H1 (cell line): Measurements from ENCODE around the gene NRDE2. TPM values are rescaled to one million over a fixed set of nuclear protein-coding genes. Genes with fewer than 3 reads are reported as not detected.

ENCODE experiments used
- CTCF ChIA-PET: fragments of 300-600 bp; sonication (Branson Sonifier 250); formaldehyde crosslinking; loops from one replicate; lab custom pipeline; 2021; ENCODE audit not compliant: partially characterized antibody; lab: Charles Lee
- POLR2A ChIA-PET: fragments of 300-600 bp; sonication (Branson Sonifier 250); formaldehyde crosslinking; loops from one replicate; lab custom pipeline; 2021; ENCODE audit warnings: inconsistent platforms; ENCODE audit not compliant: partially characterized antibody; lab: Charles Lee
- DNase-seq, 2 experiments: peaks; one replicate each; pipeline versions ENCODE4 v3.0.0 to v3.0.0-alpha.2; 2010 to 2022; ENCODE audit warnings: low spot score in 2 of 2, low read depth in 1 of 2, mixed read lengths in 1 of 2
- FAIRE-seq: peaks from 2 replicates; lab custom pipeline; 2011; peaks lifted over from hg19 to GRCh38; lab: Jason Lieb, UNC
- H2AFZ ChIP-seq: 2 replicates; pipeline ENCODE4 v1.8.1; 2012; ENCODE audit warnings: low read length, inconsistent platforms
- H2AK5ac ChIP-seq: 2 replicates; pipeline ENCODE4 v1.6.1; 2013; ENCODE audit warnings: low read depth, low read length
- H2BK120ac ChIP-seq: replicated peaks from 2 replicates; pipeline ENCODE3; 2013; ENCODE audit warnings: low read depth, low read length, inconsistent platforms
- H2BK12ac ChIP-seq: 2 replicates; pipeline ENCODE4 v1.6.1; 2013; ENCODE audit warnings: low read depth, low read length
- H2BK15ac ChIP-seq: 2 replicates; pipeline ENCODE4 v1.6.1; 2013; ENCODE audit warnings: low read length
- H2BK20ac ChIP-seq: 2 replicates; pipeline ENCODE4 v1.6.1; 2013; ENCODE audit warnings: low read length
- H2BK5ac ChIP-seq: 2 replicates; pipeline ENCODE4 v1.6.1; 2013; ENCODE audit warnings: low read depth, low read length
- H3K14ac ChIP-seq: 2 replicates; pipeline ENCODE4 v1.6.1; 2013; ENCODE audit warnings: inconsistent platforms; ENCODE audit not compliant: insufficient read length
- H3K18ac ChIP-seq: 2 replicates; pipeline ENCODE4 v1.6.1; 2013; ENCODE audit warnings: low read length; ENCODE audit errors: extremely low read depth
- H3K23ac ChIP-seq: 2 replicates; pipeline ENCODE4 v1.6.1; 2013; ENCODE audit warnings: inconsistent platforms; ENCODE audit not compliant: insufficient read length
- H3K23me2 ChIP-seq: 2 replicates; pipeline ENCODE4 v1.6.1; 2013; ENCODE audit warnings: low read depth, low read length
- H3K27ac ChIP-seq: 2 replicates; pipeline ENCODE4 v1.6.1; 2011; ENCODE audit warnings: low read depth, low read length, inconsistent platforms
- H3K27me3 ChIP-seq, 4 experiments: replicated peaks in 1 of 4; 1 replicate in 1 of 4; 2 replicates in 3 of 4; pipeline versions ENCODE4 v1.6.1 to v1.8.1; 2011 to 2013; ENCODE audit warnings: low read length in 3 of 4, mild to moderate bottlenecking in 3 of 4, inconsistent platforms in 2 of 4, mixed read lengths in 2 of 4, moderate library complexity in 1 of 4; ENCODE audit not compliant: control insufficient read depth in 3 of 4, insufficient read depth in 3 of 4; ENCODE audit errors: extremely low read depth in 1 of 4
- H3K36me3 ChIP-seq, 4 experiments: 2 replicates each; pipeline versions ENCODE4 v1.6.1 to v1.8.1; 2011 to 2013; ENCODE audit warnings: mild to moderate bottlenecking in 4 of 4, low read length in 3 of 4, moderate library complexity in 2 of 4, control low read depth in 1 of 4, inconsistent platforms in 1 of 4; ENCODE audit not compliant: insufficient read depth in 4 of 4, control insufficient read depth in 2 of 4
- H3K4ac ChIP-seq: replicated peaks from 2 replicates; pipeline ENCODE3; 2013; ENCODE audit warnings: low read length, low read depth, mixed read lengths, inconsistent platforms; ENCODE audit not compliant: insufficient read length
- H3K4me1 ChIP-seq, 4 experiments: replicated peaks in 1 of 4; 1 replicate in 1 of 4; 2 replicates in 3 of 4; pipeline versions ENCODE4 v1.6.1 to v1.8.1; 2011 to 2013; ENCODE audit warnings: low read length in 3 of 4, inconsistent platforms in 2 of 4, mixed read lengths in 1 of 4; ENCODE audit not compliant: insufficient read depth in 4 of 4, control insufficient read depth in 3 of 4
- H3K4me2 ChIP-seq, 2 experiments: 2 replicates each; pipeline versions ENCODE4 v1.6.1 to v1.8.1; 2011 to 2013; ENCODE audit warnings: low read depth in 2 of 2, low read length in 2 of 2, control low read depth in 1 of 2, inconsistent platforms in 1 of 2, mild to moderate bottlenecking in 1 of 2; ENCODE audit not compliant: insufficient read depth in 1 of 2
- H3K4me3 ChIP-seq, 4 experiments: fragments of 200-600, 300-600 bp in 1 of 4; sonication (generic), shearing (Covaris generic), sonication (Bioruptor Twin) in 1 of 4; 2 replicates each; pipeline versions ENCODE4 v1.5.1 to v1.8.1; 2011 to 2016; ENCODE audit warnings: low read length in 4 of 4, low read depth in 3 of 4, control low read depth in 2 of 4, inconsistent platforms in 2 of 4, mild to moderate bottlenecking in 2 of 4, mixed read lengths in 1 of 4, moderate library complexity in 1 of 4; ENCODE audit not compliant: insufficient read depth in 2 of 4; ENCODE audit errors: extremely low read depth in 1 of 4
- H3K56ac ChIP-seq: replicated peaks from 2 replicates; pipeline ENCODE3; 2013; ENCODE audit warnings: low read depth, mild to moderate bottlenecking, mixed read lengths, low read length, inconsistent platforms; ENCODE audit not compliant: insufficient read length
- H3K79me1 ChIP-seq: 2 replicates; pipeline ENCODE4 v1.6.1; 2013; ENCODE audit warnings: low read depth, low read length, control low read depth
- H3K79me2 ChIP-seq, 2 experiments: 2 replicates each; pipeline versions ENCODE4 v1.6.1 to v1.8.1; 2012 to 2013; ENCODE audit warnings: low read length in 2 of 2, mild to moderate bottlenecking in 2 of 2, inconsistent platforms in 1 of 2; ENCODE audit not compliant: insufficient read depth in 2 of 2, control insufficient read depth in 1 of 2
- H3K9ac ChIP-seq, 4 experiments: replicated peaks in 1 of 4; 1 replicate in 1 of 4; 2 replicates in 3 of 4; pipeline versions ENCODE4 v1.6.1 to v1.8.1; 2011 to 2013; ENCODE audit warnings: low read depth in 3 of 4, low read length in 3 of 4, control low read depth in 2 of 4, mild to moderate bottlenecking in 2 of 4, moderate library complexity in 2 of 4, inconsistent platforms in 1 of 4; ENCODE audit errors: extremely low read depth in 1 of 4
- H3K9me3 ChIP-seq, 2 experiments: 2 replicates each; pipeline versions ENCODE4 v1.6.1 to v1.8.1; 2012 to 2013; ENCODE audit warnings: mild to moderate bottlenecking in 2 of 2, moderate library complexity in 2 of 2, control low read depth in 1 of 2, inconsistent platforms in 1 of 2, low read depth in 1 of 2, low read length in 1 of 2, mixed read lengths in 1 of 2; ENCODE audit not compliant: insufficient read depth in 2 of 2
- H4K20me1 ChIP-seq, 2 experiments: replicated peaks in 1 of 2; 2 replicates each; pipeline versions ENCODE3 to v1.8.1; 2011 to 2013; ENCODE audit warnings: inconsistent platforms in 2 of 2, low read length in 2 of 2, mild to moderate bottlenecking in 1 of 2; ENCODE audit not compliant: insufficient read depth in 2 of 2, control insufficient read depth in 1 of 2
- H4K5ac ChIP-seq: 2 replicates; pipeline ENCODE4 v1.6.1; 2013; ENCODE audit warnings: low read length, low read depth, mixed read lengths, inconsistent platforms; ENCODE audit not compliant: insufficient read length
- H4K8ac ChIP-seq: 2 replicates; pipeline ENCODE4 v1.8.0; 2013; ENCODE audit warnings: mild to moderate bottlenecking, moderate library complexity, low read length, inconsistent platforms; ENCODE audit not compliant: insufficient read depth; ENCODE audit errors: extremely low read depth
- H4K91ac ChIP-seq: replicated peaks from 2 replicates; pipeline ENCODE3; 2013; ENCODE audit warnings: low read length, mixed read lengths, inconsistent platforms; ENCODE audit not compliant: insufficient read length
- BCL11A ChIP-seq, 2 experiments: IDR thresholded peaks; one replicate each; pipeline ENCODE4 v1.6.1; 2011; ENCODE audit warnings: low read depth in 2 of 2, low read length in 2 of 2, mild to moderate bottlenecking in 2 of 2
- CHD1 ChIP-seq: IDR thresholded peaks from 2 replicates; pipeline ENCODE4 v1.6.1; 2012; ENCODE audit warnings: low read depth, low read length, improper control_type of control experiment
- CHD2 ChIP-seq: IDR thresholded peaks from 2 replicates; pipeline ENCODE4 v1.6.1; 2012; ENCODE audit warnings: low read length, improper control_type of control experiment
- E2F6 ChIP-seq: IDR thresholded peaks from 2 replicates; pipeline ENCODE4 v1.6.1; 2012; ENCODE audit warnings: inconsistent platforms
- EZH2 ChIP-seq: fragments of 200-600 bp; sonication (generic); IDR thresholded peaks from 2 replicates; pipeline ENCODE4 v1.7.1; 2012; ENCODE audit warnings: low read depth, mild to moderate bottlenecking, moderate library complexity, low read length, inconsistent platforms; ENCODE audit not compliant: severe bottlenecking
- GABPA ChIP-seq: IDR thresholded peaks from 2 replicates; pipeline ENCODE4 v1.6.1; 2011; ENCODE audit warnings: mild to moderate bottlenecking, low read length, moderate library complexity, borderline replicate concordance; ENCODE audit not compliant: insufficient read depth
- JUN ChIP-seq: IDR thresholded peaks from 2 replicates; pipeline ENCODE4 v1.6.1; 2011; ENCODE audit warnings: low read depth, mild to moderate bottlenecking, improper control_type of control experiment, low read length
- MAX ChIP-seq: IDR thresholded peaks from 2 replicates; pipeline ENCODE4 v1.6.1; 2012; ENCODE audit warnings: inconsistent platforms
- RFX5 ChIP-seq: IDR thresholded peaks from 2 replicates; pipeline ENCODE4 v1.6.1; 2011; ENCODE audit warnings: low read depth, low read length, improper control_type of control experiment, borderline replicate concordance
- USF2 ChIP-seq: IDR thresholded peaks from 2 replicates; pipeline ENCODE4 v1.6.1; 2011; ENCODE audit warnings: low read length, improper control_type of control experiment
- YY1 ChIP-seq: IDR thresholded peaks from 2 replicates; pipeline ENCODE4 v1.6.1; 2011; ENCODE audit warnings: low read depth, mild to moderate bottlenecking, low read length
- WGBS, 2 experiments: shearing (Covaris generic) in 1 of 2; methylation state at CpG; one replicate each; pipeline versions ENCODE4 v1.1.6 to v1.1.7; 2013 to 2015; ENCODE audit warnings: low lambda C conversion rate in 2 of 2, mixed read lengths in 2 of 2, inconsistent platforms in 1 of 2, low coverage in 1 of 2, missing lambda C conversion rate in 1 of 2; ENCODE audit not compliant: insufficient replicate concordance in 2 of 2, insufficient coverage in 1 of 2, insufficient read length in 1 of 2; ENCODE audit errors: extremely low coverage in 1 of 2, missing lambda C conversion rate in 1 of 2; 5-methylcytosine and 5-hydroxymethylcytosine counted together
- polyA plus RNA-seq, 7 experiments: library from polyadenylated mRNA; depleted of rRNA in 3 of 7; stranded (reverse) in 5 of 7; unstranded in 2 of 7; fragments of >200 nt in 5 of 7; fragments of 200-250 nt in 2 of 7; gene quantifications; 1 replicate in 5 of 7; 2 replicates in 1 of 7; 4 replicates in 1 of 7; pipeline versions ENCODE4 v1.2.1 to v1.2.3, GENCODE V29; 2011 to 2013; ENCODE audit warnings: missing spikeins in 2 of 7, mixed read lengths in 2 of 7
- total RNA-seq: library from RNA; stranded (reverse); fragmentation: NEBNext Ultra II Directional; extraction: Animal tissue kit (Norgen Biotek cat#: 25700); gene quantifications from 2 replicates; pipeline ENCODE4 v1.2.1, GENCODE V29; 2021

Gene NRDE2
- total and polyA plus RNA-seq, 2 of the 8 experiments (the other 6 are each of a cell fraction or from before 2014, with no cell fraction given), result 4.9 to 12.1 TPM

- no peak overlapping the region for H2AFZ ChIP-seq
- peaks cover 0 to 3% of the 10 kb centered on the region in 2 experiments for H4K20me1 ChIP-seq
- no peak overlapping the region for H3K4ac ChIP-seq
- no peak overlapping the region for H3K27ac ChIP-seq
- WGBS, 2 experiments, result 85% methylated on average over 23 of the region's 24 CpGs; no CpG with 5 or more reads in 1 of the 2 experiments
- FAIRE-seq (no peak), DNase-seq (no peak)
- no peak overlapping the region for H4K91ac ChIP-seq
- no peak overlapping the region for H3K9ac ChIP-seq
- H3K18ac ChIP-seq, result no peak overlapping the region
- H3K14ac ChIP-seq, result no peak overlapping the region
- peaks cover 2 to 12% (median 4%) of the 10 kb centered on the region in 4 experiments for H3K36me3 ChIP-seq
- no peak overlapping the region for H4K5ac ChIP-seq
- no peaks in the 10 kb centered on the region for H3K27me3 ChIP-seq
- no peak overlapping the region for H2AK5ac ChIP-seq
- H2BK120ac ChIP-seq, result no peak overlapping the region
- ChIA-PET CTCF (interaction anchor here (0.7 to 5.2 kb wide), 12 partner anchors 9 to 419 kb away, joined by 3 to 34 read pairs (median 4); no protein-coding TSS in a partner anchor), POLR2A (interaction anchor here (1.1 to 1.7 kb wide), 4 partner anchors 11 to 107 kb away, joined by 3 to 5 read pairs (median 3); partner anchors contain the start of gene PSMC1)
- H3K79me2 ChIP-seq, result no peaks in the 10 kb centered on the region
- peak overlapping the region; percentile 62 for H4K8ac ChIP-seq
- no peak overlapping the region for H2BK12ac ChIP-seq
- H2BK5ac ChIP-seq, result no peak overlapping the region
- no peak overlapping the region for H2BK15ac ChIP-seq
- H3K56ac ChIP-seq, result no peak overlapping the region
- no peaks in the 10 kb centered on the region for H3K79me1 ChIP-seq
- no peak overlapping the region for H3K23ac ChIP-seq
- H3K4me1 ChIP-seq, result no peaks in the 10 kb centered on the region
- H3K23me2 ChIP-seq, result no peaks in the 10 kb centered on the region
- no peak overlapping the region for H2BK20ac ChIP-seq
- H3K4me3 ChIP-seq, result no peak overlapping the region
- no peak overlapping the region for H3K4me2 ChIP-seq
- H3K9me3 ChIP-seq, result no peaks in the 10 kb centered on the region
- TF ChIP-seq JUN (no peak), RFX5 (no peak), YY1 (no peak), E2F6 (no peak), GABPA (no peak), CHD1 (no peak), USF2 (no peak), CHD2 (no peak), EZH2 (no peak), MAX (no peak), BCL11A (IDR thresholded peaks at IDR 0.05; ENCODE audit: low read depth in 2 of 2, low read length in 2 of 2) (no peak)
Observed at GRCh38 chr14:90277581-90278198, 54.1 kb downstream of the NRDE2 start.
